HG03457 (cell line): Measurements from ENCODE around the gene TEX44.
"Not testable (repeated sequence)": the region's sequence is repeated elsewhere in the genome, so short reads cannot be mapped to it uniquely, and the experiment has no call there.

ENCODE experiments used
- ATAC-seq: cut with Tn5 transposase; IDR thresholded peaks from one replicate; pipeline ENCODE4 v1.9.1; 2021; ENCODE audit warnings: moderate number of reproducible peaks; ENCODE audit not compliant: unreplicated experiment

The TEX44 gene

GRCh38 chr2:231570915-231571314 lies 21.7 kb upstream of the TEX44 start:
- not testable (repeated sequence) for ATAC-seq

GRCh38 chr2:231571661-231572191 lies 20.9 kb upstream of the TEX44 start:
- ATAC-seq, result no peak

GRCh38 chr2:231573096-231573495 lies 19.6 kb upstream of the TEX44 start:
- no peak for ATAC-seq

- ATAC-seq, result no peak
These were observed 18.8 kb upstream of the TEX44 start for GRCh38 chr2:231573698-231574421.

GRCh38 chr2:231575612-231576256 lies 16.9 kb upstream of the TEX44 start:
- ATAC-seq, result no peak

GRCh38 chr2:231576465-231576864 lies 16.2 kb upstream of the TEX44 start:
- no peak for ATAC-seq

- not testable (repeated sequence) for ATAC-seq
These were observed 14.0 kb upstream of the TEX44 start for GRCh38 chr2:231578655-231579054.

GRCh38 chr2:231579560-231579959 lies 13.1 kb upstream of the TEX44 start:
- ATAC-seq, result no peak

- ATAC-seq, result no peak
These were observed 11.3 kb upstream of the TEX44 start for GRCh38 chr2:231581328-231581727.

GRCh38 chr2:231583982-231584381 lies 8.7 kb upstream of the TEX44 start:
- no peak for ATAC-seq

GRCh38 chr2:231587744-231588143 lies 4.9 kb upstream of the TEX44 start:
- ATAC-seq, result not testable (repeated sequence)

- ATAC-seq, result no peak
These were observed 3.0 kb upstream of the TEX44 start for GRCh38 chr2:231589656-231590055.

GRCh38 chr2:231590614-231591013 lies 2.0 kb upstream of the TEX44 start:
- ATAC-seq, result no peak

GRCh38 chr2:231593666-231594065 lies 1.0 kb downstream of the TEX44 start:
- ATAC-seq, result no peak

GRCh38 chr2:231597014-231597611 lies 4.4 kb downstream of the TEX44 start:
- ATAC-seq, result no peak

GRCh38 chr2:231597627-231598026 lies 5.0 kb downstream of the TEX44 start:
- ATAC-seq, result no peak

- ATAC-seq, result no peak
These were observed 8.1 kb downstream of the TEX44 start for GRCh38 chr2:231600619-231601355.

- no peak for ATAC-seq
These were observed 8.9 kb downstream of the TEX44 start for GRCh38 chr2:231601356-231602229.

GRCh38 chr2:231602859-231603467 lies 10.3 kb downstream of the TEX44 start:
- no peak for ATAC-seq
